ENCODE measurements around the gene LGALS3BP. TPM values are rescaled to one million over a fixed set of nuclear protein-coding genes. Genes with fewer than 3 reads are reported as not detected.
A peak's percentile ranks its signal among the peaks of the same experiment; 100 is the strongest.

Gene LGALS3BP
- total and polyA plus RNA-seq, 2 of the 4 experiments (the other 2 are of a cell fraction), result 33.7 to 273 TPM

- Histone ChIP-seq H3K4me2 (ENCODE audit: low read depth, low read length) (no peak overlapping the region), H4K91ac (ENCODE audit: insufficient read depth, low read depth, low read length) (no peak overlapping the region), H2AFZ (replicated peaks; ENCODE audit: low read length, poor library complexity) (no peak overlapping the region), H3K18ac (ENCODE audit: low read depth, low read length) (no peak overlapping the region; the same call in 1 of the 2 replicates), H2BK15ac (ENCODE audit: low read depth, low read length) (no peak overlapping the region), H3K9me3 (ENCODE audit: control insufficient read depth, insufficient read depth, low read length) (peaks cover 15% of the 10 kb centered on the region), H4K8ac (ENCODE audit: low read depth in 2 of 2, low read length in 2 of 2) (no peak overlapping the region), H3K4me3 (ENCODE audit: insufficient read depth, low read depth, low read length) (no peak overlapping the region), H2BK120ac (ENCODE audit: low read depth, low read length) (no peak overlapping the region; the same call in 1 of the 2 replicates), H3K9me1 (ENCODE audit: insufficient read depth, low read length) (no peaks in the 10 kb centered on the region), H3K4me1 (ENCODE audit: control insufficient read depth, insufficient read depth, low read length) (peaks cover 20% of the 10 kb centered on the region), H3K36me3 (ENCODE audit: control insufficient read depth, insufficient read depth, low read length) (no peaks in the 10 kb centered on the region), H2AK9ac (replicated peaks; ENCODE audit: low read depth, low read length, poor library complexity) (peak overlapping the region; percentile 45), H3K56ac (ENCODE audit: extremely low read depth, insufficient read depth, low read length) (no peak overlapping the region), H2AK5ac (ENCODE audit: low read depth, low read length) (peak overlapping the region; percentile 35), H3K23ac (ENCODE audit: low read depth, low read length) (no peak overlapping the region), H3K14ac (replicated peaks; ENCODE audit: low read depth, low read length) (no peak overlapping the region), H2BK5ac (ENCODE audit: low read depth, low read length, poor library complexity, severe bottlenecking) (no peak overlapping the region), H3K4ac (ENCODE audit: low read depth, low read length) (no peak overlapping the region), H3K27me3 (ENCODE audit: control insufficient read depth, insufficient read depth, low read length) (no peaks in the 10 kb centered on the region; the same call in 1 of the 2 replicates), H2BK20ac (ENCODE audit: low read depth, low read length) (no peak overlapping the region), H3K27ac (ENCODE audit: insufficient read depth, low read length) (no peak overlapping the region), H3K79me1 (ENCODE audit: low read depth in 1 of 2, low read length in 2 of 2) (no peaks in the 10 kb centered on the region), H4K5ac (ENCODE audit: low read depth, low read length) (peak overlapping the region; percentile 2; the same call in 1 of the 2 replicates), H4K20me1 (ENCODE audit: insufficient read depth, low read length) (no peaks in the 10 kb centered on the region), H3K9ac (ENCODE audit: low read depth, low read length) (no peak overlapping the region)
- dilution Hi-C loops (cut with HindIII; ENCODE audit: low sequenced_read_pairs, unreplicated experiment), result no loop called here
- ChIA-PET CTCF (no interaction called here), POLR2A (ENCODE audit: unreplicated experiment) (interaction anchor here (0.5 kb wide), 1 partner anchor 88 kb away, joined by 3 read pairs; no protein-coding TSS in a partner anchor)
- ATAC-seq (ENCODE audit: low read depth) (no peak), DNase-seq (no peak)
- in situ Hi-C loops (cut with MboI; ENCODE audit: low sequenced_read_pairs), result loop anchor here (25.0 kb wide), 1 partner anchor 466 kb away; no protein-coding TSS in a partner anchor
- intact Hi-C loops (cut with micrococcal nuclease), result no loop called here
- WGBS, 2 experiments (ENCODE audit: extremely low coverage in 2 of 2, insufficient read length in 1 of 2), result 41% methylated on average over 9 of the region's 29 CpGs; no CpG with 5 or more reads in 1 of the 2 experiments
- BruUV-seq (replicated peaks), result no TSS peak
- TF ChIP-seq NFE2L2 (IDR thresholded peaks at IDR 0.05; ENCODE audit: low read depth, low read length) (no peak), USF2 (IDR thresholded peaks at IDR 0.05; ENCODE audit: low read depth, low read length) (no peak), MAZ (IDR thresholded peaks at IDR 0.05; ENCODE audit: borderline replicate concordance, low read depth, low read length) (no peak), MXI1 (IDR thresholded peaks at IDR 0.05; ENCODE audit: borderline replicate concordance, low read depth, low read length) (no peak)
Measured at GRCh38 chr17:78953356-78954350, 26.1 kb downstream of the LGALS3BP start.
